ENCODE results near the gene ARV1.
"Not testable (repeated sequence)": the region's sequence is repeated elsewhere in the genome, so short reads cannot be mapped to it uniquely, and the experiment has no call there.

ARV1 gene

GRCh38 chr1:230977761-230978490 is 968 bp upstream of the ARV1 start:
- peak; percentile 7 for DNase-seq

DNA sequence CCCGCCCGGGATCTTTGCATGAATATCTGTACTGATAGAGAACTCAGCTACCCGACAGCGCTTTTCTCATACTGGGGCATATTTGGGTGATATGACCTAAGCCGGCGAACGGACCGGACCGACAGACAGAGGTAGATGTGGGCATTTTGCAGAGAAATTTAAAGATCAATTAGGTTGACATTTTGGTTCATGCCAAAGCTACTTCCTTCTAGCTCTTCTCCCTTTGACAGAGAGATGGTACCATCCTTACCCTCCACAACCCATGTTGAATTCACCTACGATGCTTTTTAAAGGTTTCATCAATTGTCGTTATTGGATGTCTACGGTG is 459 bp downstream of the ARV1 start:
- no peak for DNase-seq

DNA sequence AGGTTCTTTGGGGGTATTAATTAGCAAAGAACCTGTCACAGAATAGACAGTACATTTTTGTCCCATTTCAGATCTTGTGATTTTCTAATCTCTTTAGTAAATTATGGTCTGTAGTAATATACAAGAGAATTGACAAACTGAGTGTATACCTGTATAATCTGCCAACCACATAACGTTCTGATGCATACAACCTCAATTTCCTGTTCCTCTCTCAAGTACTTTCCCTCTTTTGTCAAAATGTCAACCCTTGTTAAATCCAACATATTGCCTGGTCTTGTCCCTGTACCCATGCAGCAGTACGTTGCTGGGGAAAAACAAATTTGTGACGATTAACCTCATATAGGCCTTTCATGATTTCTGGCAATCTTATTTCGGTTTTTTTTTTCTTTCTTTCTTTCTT is 1.1 kb downstream of the ARV1 start:
- DNase-seq, result no peak

DNA sequence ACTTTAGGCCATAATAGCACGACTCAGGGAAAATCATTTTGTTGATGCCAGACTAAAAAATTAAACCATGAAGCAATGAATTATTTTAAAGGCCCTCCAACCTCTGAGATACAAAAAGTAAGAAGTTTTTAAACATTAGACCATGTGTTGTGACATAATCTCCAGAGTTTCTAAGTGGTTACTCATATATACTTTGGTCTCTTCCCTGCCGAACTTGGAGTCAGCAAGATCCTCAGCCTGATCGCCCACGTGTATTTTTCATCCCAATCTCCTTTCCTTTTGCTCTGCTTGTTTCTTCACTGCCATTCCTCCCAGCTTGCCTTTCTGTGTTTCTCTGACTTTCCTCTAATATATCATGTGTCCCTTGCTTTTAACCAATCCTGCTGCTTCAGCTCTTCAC is 3.8 kb downstream of the ARV1 start:
- DNase-seq, result no peak

GRCh38 chr1:230983811-230984210 is 4.9 kb downstream of the ARV1 start:
- DNase-seq, result no peak

- DNase-seq, result not testable (repeated sequence)
These were observed 6.0 kb downstream of the ARV1 start for GRCh38 chr1:230984622-230985515.

- DNase-seq, result no peak
These were observed 6.8 kb downstream of the ARV1 start for GRCh38 chr1:230985711-230986110.

GRCh38 chr1:230986976-230987375 is 8.1 kb downstream of the ARV1 start:
- DNase-seq, result no peak

GRCh38 chr1:230987448-230987847 is 8.6 kb downstream of the ARV1 start:
- no peak for DNase-seq

GRCh38 chr1:230992100-230992774 is 13.3 kb downstream of the ARV1 start:
- DNase-seq, result no peak

DNA sequence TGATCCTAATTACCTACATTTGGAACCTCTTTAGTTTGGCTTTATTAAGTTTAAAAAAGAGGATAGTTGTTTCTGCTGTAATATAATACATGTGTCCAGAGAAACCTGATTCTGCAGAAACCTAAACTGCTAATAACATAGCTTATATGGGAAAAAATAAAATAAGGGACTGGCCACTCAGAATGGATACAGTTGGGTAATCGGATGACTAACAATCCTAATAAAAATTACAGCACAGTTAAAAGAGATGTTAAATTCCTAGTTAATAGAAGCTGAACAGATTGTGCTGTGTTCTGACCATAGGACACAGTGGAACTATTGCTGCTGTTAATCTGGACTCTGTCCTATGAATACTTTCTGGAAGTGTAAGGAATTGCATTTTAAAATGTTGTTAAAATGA is 16.0 kb downstream of the ARV1 start:
- DNase-seq, result no peak

DNA sequence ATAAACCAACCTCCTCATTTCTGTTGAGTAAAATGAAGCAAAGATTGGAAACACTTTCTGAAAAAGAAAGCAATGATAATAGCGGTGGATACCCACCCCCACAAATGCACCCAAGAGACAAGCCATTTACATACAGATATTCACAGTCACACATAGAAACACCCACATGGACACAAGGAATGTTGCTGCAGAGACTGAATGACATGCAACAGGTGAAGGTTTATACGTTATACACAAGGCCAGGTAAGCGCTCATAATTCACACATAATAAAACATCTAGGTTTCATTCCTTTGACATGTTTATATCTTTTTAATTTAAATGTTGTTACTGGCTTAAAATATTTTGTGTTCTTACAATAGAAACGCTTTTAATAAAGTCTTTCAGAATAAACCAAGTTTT is 21.3 kb downstream of the ARV1 start:
- no peak for DNase-seq

DNA sequence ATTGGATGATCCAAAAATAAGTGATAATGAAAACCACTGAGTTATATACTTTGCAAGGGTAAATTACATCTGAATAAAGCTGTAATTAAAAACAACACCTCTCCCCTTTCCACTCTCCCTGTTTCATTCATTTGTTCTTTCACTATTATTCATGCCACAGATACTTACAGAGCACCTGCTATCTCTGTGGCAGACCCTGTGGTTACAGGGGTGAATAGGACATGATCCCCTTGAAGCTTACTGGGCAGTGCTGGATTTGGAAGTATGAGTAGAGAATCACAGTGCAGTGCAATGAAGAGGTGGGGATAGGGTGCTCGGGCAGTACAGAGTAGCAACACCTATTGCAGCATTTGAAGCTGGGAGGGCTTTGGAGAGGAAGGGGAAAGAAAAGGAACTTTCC is 21.7 kb downstream of the ARV1 start:
- DNase-seq, result no peak

- no peak for DNase-seq
These were observed 23.0 kb downstream of the ARV1 start for GRCh38 chr1:231001892-231002291.

GRCh38 chr1:231007535-231007934 is 28.6 kb downstream of the ARV1 start:
- DNase-seq, result not testable (repeated sequence)

DNA sequence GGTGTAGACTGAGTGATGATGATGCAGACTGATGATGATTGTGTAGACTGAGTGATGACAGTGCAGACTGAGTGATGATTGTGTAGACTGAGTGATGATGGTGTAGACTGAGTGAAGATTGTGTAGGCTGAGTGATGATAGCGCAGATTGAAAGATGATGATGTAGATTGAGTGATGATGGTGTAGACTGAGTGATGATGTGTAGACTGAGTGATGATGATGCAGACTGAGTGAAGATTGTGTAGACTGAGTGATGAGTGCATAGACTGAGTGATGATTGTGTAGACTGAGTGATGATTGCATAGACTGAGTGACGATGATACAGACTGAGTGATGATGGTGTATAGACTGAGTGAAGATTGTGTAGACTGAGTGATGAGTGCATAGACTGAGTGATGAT is 32.5 kb downstream of the ARV1 start:
- no peak for DNase-seq

- no peak for DNase-seq
These were observed 33.1 kb downstream of the ARV1 start for GRCh38 chr1:231011963-231012362.

DNA sequence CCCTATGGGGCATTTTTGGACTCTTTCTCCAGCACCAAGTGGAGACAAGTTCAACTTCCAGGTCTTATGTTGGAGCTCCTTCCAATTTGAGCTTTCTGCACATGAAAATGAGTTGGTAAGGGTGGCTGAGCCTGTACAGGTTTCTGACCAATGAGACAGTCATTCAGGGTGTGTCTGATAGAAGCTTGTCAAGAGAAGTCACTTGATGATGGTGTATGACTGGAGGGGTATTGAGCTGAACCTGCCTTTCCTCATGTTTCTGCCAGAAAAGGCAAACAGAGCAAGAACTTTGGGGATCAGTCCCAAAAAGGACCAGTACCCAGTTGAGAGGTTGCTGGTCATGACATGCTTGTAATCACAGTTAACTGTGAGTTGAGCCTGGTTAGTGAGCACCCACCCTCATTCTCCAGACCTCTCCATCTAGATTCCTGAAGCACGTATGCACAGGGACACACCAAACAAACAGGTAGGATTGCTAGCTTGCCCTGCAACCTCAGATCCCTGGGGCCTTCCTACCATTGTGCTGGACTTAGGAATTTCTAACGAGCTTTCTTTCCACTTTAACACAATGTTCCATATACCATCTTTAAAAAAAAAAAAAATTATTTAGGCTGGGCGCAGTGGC is 34.6 kb downstream of the ARV1 start:
- DNase-seq, result no peak

DNA sequence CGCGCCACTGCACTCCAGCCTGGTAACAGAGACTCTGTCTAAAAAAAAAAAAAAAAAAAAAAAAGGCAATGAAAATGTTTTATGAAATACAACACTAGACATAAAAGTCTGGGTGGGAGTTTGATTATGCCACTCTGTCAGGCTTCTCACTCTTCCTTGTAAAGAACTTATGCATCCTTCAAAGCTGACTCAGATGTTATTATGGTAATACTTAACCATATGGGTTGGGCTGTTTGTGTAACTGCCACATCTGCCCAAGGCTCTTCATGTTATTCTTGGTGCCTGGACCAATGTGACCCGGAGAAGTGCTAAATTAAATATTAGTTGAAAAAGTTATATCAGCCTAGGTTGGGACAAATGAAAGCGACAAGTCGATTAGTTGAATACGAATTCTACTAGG is 37.3 kb downstream of the ARV1 start:
- no peak for DNase-seq

- DNase-seq, result no peak
These were observed 38.1 kb downstream of the ARV1 start for GRCh38 chr1:231016966-231017365.

DNA sequence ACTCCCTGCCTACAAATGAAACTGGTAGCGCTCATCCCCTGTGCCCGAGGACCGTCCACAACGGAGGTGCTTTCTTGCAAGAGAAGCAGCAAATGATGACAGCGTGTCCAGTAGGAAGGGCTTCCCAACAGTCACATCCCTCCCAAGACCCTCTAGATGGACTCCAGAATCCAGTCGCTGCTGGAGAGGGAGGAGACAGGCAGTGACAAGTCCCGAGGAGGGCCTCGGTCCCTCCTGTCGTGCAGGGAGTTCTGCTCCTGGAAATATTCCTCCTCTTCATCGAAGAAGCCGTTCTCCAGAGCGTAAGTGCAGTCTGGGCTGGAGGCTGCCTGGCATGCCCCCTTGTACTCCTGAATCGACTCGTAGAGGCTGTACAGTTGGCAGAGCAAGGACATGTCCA is 40.8 kb downstream of the ARV1 start:
- DNase-seq, result no peak

DNA sequence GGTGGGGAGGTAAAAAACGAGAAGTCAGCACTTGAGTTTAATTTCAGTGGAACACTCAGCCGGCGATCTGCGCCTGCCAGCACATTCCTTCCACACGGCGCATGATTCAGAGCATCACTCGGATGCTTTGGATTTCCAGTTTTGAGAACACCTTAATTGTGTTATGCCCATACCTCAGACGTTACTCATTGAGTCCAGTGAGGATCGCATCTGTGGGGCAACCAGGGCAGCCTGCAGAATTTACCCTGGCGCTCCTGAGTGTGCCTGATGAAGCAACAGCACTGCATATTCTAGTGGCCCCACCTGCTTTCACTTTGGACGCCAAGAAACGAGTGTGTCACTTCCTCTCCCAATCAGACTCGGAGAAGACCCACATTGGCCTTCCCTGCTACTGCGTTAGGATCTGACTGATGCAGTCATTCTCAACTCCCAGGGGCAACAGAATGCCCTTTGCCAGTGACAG is 41.3 kb downstream of the ARV1 start:
- DNase-seq, result no peak

- no peak for DNase-seq
These were observed 41.9 kb downstream of the ARV1 start for GRCh38 chr1:231020816-231021215.

Measured in stimulated activated naive CD4-positive, alpha-beta T cell treated with Interleukin-2 at 50 U/mL for 16 hours (primary cell).